NOMO-1 (cell line): ENCODE results near the gene ENOX1.
"Not testable (repeated sequence)": the region's sequence is repeated elsewhere in the genome, so short reads cannot be mapped to it uniquely, and the experiment has no call there.

Experiments used
- DNase-seq, 2 experiments: peaks; one replicate each; lab custom pipeline; 2025; ENCODE audit not compliant: unreplicated experiment in 2 of 2; lab: John Stamatoyannopoulos, UW

ENOX1 gene

GRCh38 chr13:43185226-43185625 lies 601.5 kb downstream of the ENOX1 start:
- DNase-seq = no peak

GRCh38 chr13:43180837-43181236 lies 605.9 kb downstream of the ENOX1 start:
- no peak for DNase-seq

GRCh38 chr13:43180036-43180660 lies 606.6 kb downstream of the ENOX1 start:
- no peak for DNase-seq

DNA sequence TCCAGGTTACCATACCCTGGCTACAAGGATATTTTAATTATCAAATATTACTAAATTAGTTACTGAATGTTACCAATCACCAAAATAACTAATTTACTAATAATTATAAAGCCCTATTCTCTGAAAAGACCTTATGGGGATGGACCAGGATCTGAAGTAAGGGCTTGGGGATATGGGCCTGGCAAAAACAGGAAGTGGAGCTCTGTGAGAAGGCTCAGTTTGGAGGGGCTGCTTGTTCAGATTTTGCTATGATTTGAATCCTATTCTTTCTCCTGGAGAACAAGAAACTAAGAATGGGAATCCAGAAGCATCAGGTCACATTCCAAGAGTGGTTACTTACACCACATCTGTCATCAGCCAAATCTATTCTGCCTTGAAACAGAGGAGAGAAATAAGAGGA lies 615.3 kb downstream of the ENOX1 start:
- peak in 1 of 2 experiments; percentile 22 for DNase-seq

DNA sequence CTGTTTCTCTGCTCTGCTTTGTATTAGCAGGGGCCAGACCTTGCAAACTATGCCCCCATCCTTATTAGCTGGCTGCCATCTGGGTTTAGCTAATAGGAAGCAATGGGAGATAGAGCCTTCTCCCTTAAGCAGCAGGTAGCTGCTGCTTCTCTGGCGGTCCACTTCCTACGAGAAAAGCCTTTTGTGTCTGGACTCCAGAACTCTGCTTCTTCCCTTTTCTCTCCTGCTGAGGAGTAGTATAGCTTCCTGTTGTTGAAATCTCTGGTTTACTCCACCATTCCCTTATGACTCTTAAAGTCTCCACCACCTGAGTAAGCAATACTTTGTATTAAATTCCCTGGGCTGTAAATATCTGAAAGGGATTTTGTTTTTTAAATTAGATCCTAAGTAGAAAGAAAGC lies 616.3 kb downstream of the ENOX1 start:
- DNase-seq = peak in 1 of 2 experiments; percentile 39

DNA sequence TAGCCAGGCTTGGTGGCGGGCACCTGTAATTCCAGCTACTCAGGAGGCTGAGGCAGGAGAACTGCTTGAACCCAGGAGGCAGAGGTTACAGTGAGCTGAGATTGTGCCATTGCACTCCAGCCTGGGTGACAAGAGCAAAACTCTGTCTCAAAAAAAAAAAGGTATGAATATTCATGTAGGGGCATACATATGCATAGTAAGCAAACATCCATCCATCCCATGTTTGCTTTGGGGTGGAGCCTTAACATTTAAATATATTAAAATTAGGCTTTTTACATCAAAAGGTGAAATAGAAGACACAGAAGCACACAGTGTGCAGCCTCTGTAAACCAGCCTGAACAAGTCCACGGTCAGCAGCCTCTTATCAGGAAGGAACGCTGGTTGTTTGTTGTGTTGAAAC lies 618.3 kb downstream of the ENOX1 start:
- not testable (repeated sequence) for DNase-seq

- DNase-seq = no peak
These were observed 619.0 kb downstream of the ENOX1 start for GRCh38 chr13:43167731-43168130.

DNA sequence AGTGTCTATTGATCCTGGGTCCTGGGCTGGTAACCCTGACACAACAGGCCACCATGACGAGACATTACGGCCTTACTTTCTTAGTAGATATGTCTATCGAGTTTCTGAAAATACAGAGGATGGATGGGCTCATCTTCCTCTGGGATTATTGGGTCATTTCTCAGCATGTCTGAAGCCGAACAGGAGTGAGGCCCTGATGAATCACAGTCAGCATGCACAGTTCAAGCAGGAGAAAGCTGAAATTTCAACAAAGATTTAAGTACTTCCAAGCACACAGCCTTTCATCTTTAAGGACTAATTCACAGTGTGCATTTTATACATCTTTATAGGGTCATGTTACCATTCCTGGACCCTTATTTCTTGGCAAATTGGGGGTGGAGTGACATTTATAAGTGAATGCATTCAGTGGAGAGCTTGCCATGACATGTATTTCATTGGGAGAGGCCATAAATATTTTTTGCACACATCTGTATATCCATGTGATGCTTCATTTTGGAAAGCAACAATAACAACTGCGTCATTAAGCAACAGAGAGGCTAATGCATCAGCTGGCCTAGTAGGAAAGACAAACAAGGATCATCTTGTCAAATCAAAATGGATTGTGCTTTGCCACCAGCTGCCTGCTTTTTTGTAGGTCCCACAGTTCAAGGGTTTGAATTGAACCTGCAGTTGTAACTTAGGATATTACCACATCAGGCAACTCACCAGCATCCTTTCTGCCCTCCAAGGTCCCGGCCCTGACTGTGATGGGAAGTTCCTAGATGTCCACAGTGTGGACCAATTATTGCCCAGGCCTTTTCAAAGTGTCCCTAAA lies 619.9 kb downstream of the ENOX1 start:
- no peak for DNase-seq
